BLaER1 (cell line): ENCODE results near the gene KCP.

Source experiments
- H3K27ac ChIP-seq: shearing (Covaris generic); formaldehyde crosslinking; 2 replicates; pipeline ENCODE4 v1.8.1; 2022
- H3K27me3 ChIP-seq: shearing (Covaris generic); formaldehyde crosslinking; 2 replicates; pipeline ENCODE4 v1.8.1; 2022
- H3K36me3 ChIP-seq: shearing (Covaris generic); formaldehyde crosslinking; 2 replicates; pipeline ENCODE4 v1.8.1; 2022
- H3K4me1 ChIP-seq: shearing (Covaris generic); formaldehyde crosslinking; 2 replicates; pipeline ENCODE4 v1.8.1; 2022
- H3K4me2 ChIP-seq: shearing (Covaris generic); formaldehyde crosslinking; 2 replicates; pipeline ENCODE4 v1.8.1; 2022
- H3K4me3 ChIP-seq: shearing (Covaris generic); formaldehyde crosslinking; 2 replicates; pipeline ENCODE4 v1.8.1; 2022
- H3K9ac ChIP-seq: shearing (Covaris generic); formaldehyde crosslinking; 2 replicates; pipeline ENCODE4 v1.8.1; 2022
- H3K9me3 ChIP-seq: shearing (Covaris generic); formaldehyde crosslinking; 2 replicates; pipeline ENCODE4 v1.8.1; 2022
- H4K20me1 ChIP-seq: shearing (Covaris generic); formaldehyde crosslinking; 2 replicates; pipeline ENCODE4 v1.8.1; 2022
- Cebpa-rat ChIP-seq: shearing (Covaris generic); IDR thresholded peaks from 2 replicates; pipeline ENCODE4 v1.8.1; 2022

Gene KCP

DNA sequence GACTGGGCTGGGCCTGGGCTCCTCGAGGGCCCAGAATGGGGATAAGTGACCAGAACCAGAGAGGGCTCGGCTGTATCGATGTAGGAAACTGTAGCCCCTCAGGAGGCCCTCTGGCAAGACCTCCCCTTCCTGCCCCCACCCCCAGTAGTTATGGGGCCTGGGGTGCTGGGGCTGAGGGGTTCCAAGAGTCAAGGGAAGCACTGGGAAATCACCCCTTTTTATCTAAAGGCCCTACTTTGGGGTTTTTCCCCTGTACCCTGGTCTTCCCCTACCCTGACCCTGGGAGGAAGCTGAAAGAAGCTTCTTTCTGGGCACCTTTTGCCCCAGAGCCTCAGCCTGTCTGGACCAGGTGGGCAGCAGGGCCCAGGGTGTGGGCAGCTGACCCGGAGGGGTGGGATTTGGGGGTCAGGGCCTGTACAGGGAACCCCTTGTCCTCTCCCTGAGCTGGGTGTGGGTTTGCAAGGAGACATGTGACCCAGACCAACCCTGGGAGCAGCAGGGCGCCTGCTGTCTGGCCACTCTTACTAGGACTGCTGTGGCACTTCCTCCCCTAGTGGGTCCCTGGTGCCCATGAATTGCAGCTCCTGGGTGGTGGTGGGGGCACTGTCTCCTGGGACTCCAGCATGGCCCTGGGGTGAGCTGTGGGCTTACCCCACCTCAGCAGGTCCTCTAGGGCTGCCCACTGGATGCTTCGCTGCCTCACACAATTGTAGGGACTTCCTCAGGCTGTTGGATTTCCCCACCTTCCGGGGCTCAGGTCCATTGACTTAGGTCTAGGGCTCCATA lies 28.8 kb upstream of the KCP start:
- no peak for TF ChIP-seq Cebpa-rat
- no peak overlapping the region for H3K9ac ChIP-seq

DNA sequence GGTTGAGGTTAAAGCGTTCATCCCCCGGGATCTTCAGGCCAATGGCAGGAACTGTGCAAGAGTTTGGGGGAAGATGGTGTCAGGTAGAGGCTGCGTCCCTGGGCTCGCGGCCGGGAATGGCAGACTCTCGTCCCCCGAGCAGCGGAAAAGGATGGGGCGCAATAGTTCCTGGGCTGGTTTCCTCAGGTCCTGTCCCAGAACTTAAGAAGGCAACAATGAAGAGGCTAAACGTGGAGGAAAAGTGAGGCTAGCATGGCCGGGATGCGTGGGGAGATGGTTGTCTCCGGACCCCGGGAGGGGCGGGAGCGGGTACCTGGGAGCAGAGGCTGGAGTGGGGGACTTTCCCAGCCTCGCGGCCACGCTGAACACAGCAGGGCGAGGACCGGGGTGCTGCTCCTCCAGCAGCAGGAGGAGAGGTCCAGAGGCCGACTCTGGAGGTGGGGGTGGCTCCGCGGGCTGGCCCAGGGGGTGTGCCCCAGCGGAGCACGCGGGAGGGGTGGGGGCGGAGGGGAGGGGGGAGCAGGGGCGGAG lies 28.1 kb upstream of the KCP start:
- Histone ChIP-seq H3K27me3 (peaks cover 58% of the 10 kb centered on the region), H3K4me3 (peak overlapping the region; percentile 68), H3K36me3 (no peaks in the 10 kb centered on the region), H3K4me1 (peaks cover 65% of the 10 kb centered on the region), H3K9ac (0 out of 2 replicates have a peak overlapping the region, but pooled peaks have one; percentile 45), H3K9me3 (no peaks in the 10 kb centered on the region), H3K4me2 (peak overlapping the region; percentile 99), H4K20me1 (no peaks in the 10 kb centered on the region), H3K27ac (no peak overlapping the region; the same call in 1 of the 2 replicates)
- no peak for TF ChIP-seq Cebpa-rat

More for the DNA sequence above, 28.8 kb upstream of the KCP start:
- peak overlapping the region; percentile 42 for H3K4me3 ChIP-seq
- H3K36me3 ChIP-seq = no peaks in the 10 kb centered on the region
- no peaks in the 10 kb centered on the region for H3K9me3 ChIP-seq
- no peaks in the 10 kb centered on the region for H4K20me1 ChIP-seq
- H3K4me2 ChIP-seq = peak overlapping the region; percentile 99
- peaks cover 58% of the 10 kb centered on the region for H3K27me3 ChIP-seq
- no peak overlapping the region; the same call in 1 of the 2 replicates for H3K27ac ChIP-seq
- peaks cover 67% of the 10 kb centered on the region for H3K4me1 ChIP-seq

DNA sequence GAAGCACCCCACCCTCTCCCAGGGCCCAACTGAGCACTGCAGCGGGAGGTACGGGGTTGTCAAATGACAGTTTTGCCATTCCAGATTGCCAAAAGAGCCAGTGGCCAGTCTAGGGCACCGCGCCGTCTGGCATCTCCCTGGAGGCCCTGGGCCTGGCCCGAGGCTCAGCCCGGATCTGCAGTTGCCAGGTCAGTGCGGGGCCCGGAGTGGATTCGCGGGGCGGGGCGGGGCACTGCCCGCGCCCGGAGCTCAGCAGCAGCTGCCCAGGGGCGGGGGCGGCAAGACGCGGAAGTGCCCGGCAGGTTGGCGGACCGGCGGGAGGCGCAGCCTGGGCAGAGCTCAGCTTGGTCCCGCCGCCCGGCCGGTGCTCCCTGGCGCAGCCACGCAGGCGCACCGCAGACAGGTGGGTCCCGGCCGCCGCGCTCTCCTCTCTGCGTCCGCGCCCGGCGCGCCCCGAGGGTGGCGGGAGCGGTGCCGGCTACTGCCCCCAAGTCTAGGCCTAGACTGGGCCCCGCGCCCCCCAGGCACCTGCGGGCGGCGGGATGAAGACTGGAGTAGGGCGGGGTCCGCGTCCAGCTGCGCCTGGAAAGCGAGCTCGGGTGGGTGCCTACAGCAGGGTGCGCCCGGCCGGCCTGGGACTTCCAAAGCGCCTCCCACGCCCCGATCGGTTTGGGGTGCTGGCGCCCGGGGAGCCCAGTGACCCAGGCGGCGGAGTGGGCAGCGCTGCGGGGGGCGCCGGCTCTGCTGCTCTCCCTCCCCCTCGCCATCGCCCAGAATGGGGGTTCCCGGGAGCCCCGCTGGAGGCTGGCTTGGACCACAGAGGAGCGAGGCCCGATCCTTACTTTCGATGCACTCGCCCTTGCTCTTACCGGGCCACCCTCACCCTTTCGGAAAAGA lies 27.4 kb upstream of the KCP start, which contains the start of gene IRF5:
IRF5 (plus strand) TSS at position 281 of the 897 bp plus-strand sequence. CDS start 4,155 bp downstream, outside the sequence.
- H3K27ac ChIP-seq = peak within 1 kb of the TSS; percentile 9; the same call in 1 of the 2 replicates
- peak within 1 kb of the TSS; percentile 68 for H3K4me3 ChIP-seq
- no peaks in the 10 kb centered on the region for H4K20me1 ChIP-seq
- TF ChIP-seq Cebpa-rat = no peak
- peaks cover 70% of the 10 kb centered on the region for H3K4me1 ChIP-seq
- peaks cover 58% of the 10 kb centered on the region for H3K27me3 ChIP-seq
- no peaks in the 10 kb centered on the region for H3K36me3 ChIP-seq
- 0 out of 2 replicates have a peak within 1 kb of the TSS, but pooled peaks have one; percentile 45 for H3K9ac ChIP-seq
- peak within 1 kb of the TSS; percentile 99 for H3K4me2 ChIP-seq
- no peaks in the 10 kb centered on the region for H3K9me3 ChIP-seq

GRCh38 chr7:128937271-128937646 lies 26.8 kb upstream of the KCP start:
- Histone ChIP-seq H3K27ac (no peak overlapping the region), H3K27me3 (peaks cover 58% of the 10 kb centered on the region), H3K9me3 (no peaks in the 10 kb centered on the region), H3K4me3 (peak overlapping the region; percentile 68), H3K4me1 (peaks cover 73% of the 10 kb centered on the region), H4K20me1 (no peaks in the 10 kb centered on the region), H3K4me2 (peak overlapping the region; percentile 99), H3K9ac (no peak overlapping the region), H3K36me3 (no peaks in the 10 kb centered on the region)
- no peak for TF ChIP-seq Cebpa-rat

DNA sequence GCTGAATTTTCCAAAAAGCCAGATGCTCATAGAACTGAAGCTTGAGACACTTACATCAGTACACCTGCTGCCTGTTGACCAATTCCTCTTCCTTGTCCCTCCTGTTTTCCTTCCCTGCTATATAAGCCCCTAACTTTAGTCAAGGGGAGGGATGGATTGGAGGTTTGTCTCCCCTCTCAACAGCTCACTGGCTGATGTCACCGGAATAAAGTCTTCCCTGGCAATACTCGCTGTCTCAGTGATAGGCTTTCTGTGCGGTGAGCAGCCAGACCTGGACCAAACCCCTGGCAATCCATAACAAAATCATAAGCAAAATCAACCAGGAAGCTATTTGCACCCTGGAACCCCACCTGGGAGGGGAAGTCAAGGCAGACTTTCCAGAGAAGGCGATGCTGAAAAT lies 26.3 kb upstream of the KCP start:
- Histone ChIP-seq H3K9me3 (no peaks in the 10 kb centered on the region), H3K36me3 (no peaks in the 10 kb centered on the region), H3K9ac (no peak overlapping the region), H3K27me3 (peaks cover 58% of the 10 kb centered on the region), H4K20me1 (no peaks in the 10 kb centered on the region), H3K4me1 (peaks cover 73% of the 10 kb centered on the region), H3K27ac (no peak overlapping the region), H3K4me3 (no peak overlapping the region), H3K4me2 (no peak overlapping the region)
- TF ChIP-seq Cebpa-rat = no peak

DNA sequence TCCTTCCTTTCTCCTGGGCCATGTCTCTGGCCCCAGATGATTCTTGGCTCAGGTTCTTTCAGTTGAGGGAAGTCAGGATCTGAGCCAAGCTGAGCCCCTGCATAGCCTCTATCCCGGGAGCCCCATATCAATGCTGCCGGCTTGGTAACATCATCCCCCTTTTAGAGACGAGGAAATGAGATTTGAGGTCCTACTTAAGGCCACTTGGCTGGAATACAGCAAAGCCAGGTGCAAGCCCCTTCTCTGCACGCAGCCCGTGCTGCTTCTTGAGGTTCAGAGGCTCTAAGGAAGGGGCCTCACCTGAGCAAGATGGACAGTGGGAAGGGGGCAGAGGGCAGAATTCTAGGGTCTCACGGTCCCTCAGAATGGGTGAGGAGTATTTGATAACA lies 24.8 kb upstream of the KCP start:
- peaks cover 65% of the 10 kb centered on the region for H3K4me1 ChIP-seq
- no peaks in the 10 kb centered on the region for H3K9me3 ChIP-seq
- H4K20me1 ChIP-seq = no peaks in the 10 kb centered on the region
- peaks cover 58% of the 10 kb centered on the region for H3K27me3 ChIP-seq
- no peak overlapping the region for H3K4me3 ChIP-seq
- TF ChIP-seq Cebpa-rat = no peak
- no peak overlapping the region for H3K27ac ChIP-seq
- H3K9ac ChIP-seq = no peak overlapping the region
- no peak overlapping the region for H3K4me2 ChIP-seq
- no peaks in the 10 kb centered on the region for H3K36me3 ChIP-seq

- no peak overlapping the region for H3K9ac ChIP-seq
- no peaks in the 10 kb centered on the region for H3K9me3 ChIP-seq
- H3K27me3 ChIP-seq = peaks cover 51% of the 10 kb centered on the region
- TF ChIP-seq Cebpa-rat = no peak
- H4K20me1 ChIP-seq = no peaks in the 10 kb centered on the region
- no peak overlapping the region for H3K27ac ChIP-seq
- H3K4me1 ChIP-seq = peaks cover 59% of the 10 kb centered on the region
- peak overlapping the region; percentile 82 for H3K4me2 ChIP-seq
- H3K36me3 ChIP-seq = no peaks in the 10 kb centered on the region
- no peak overlapping the region for H3K4me3 ChIP-seq
Observed at GRCh38 chr7:128934361-128935341, 24.1 kb upstream of the KCP start.

DNA sequence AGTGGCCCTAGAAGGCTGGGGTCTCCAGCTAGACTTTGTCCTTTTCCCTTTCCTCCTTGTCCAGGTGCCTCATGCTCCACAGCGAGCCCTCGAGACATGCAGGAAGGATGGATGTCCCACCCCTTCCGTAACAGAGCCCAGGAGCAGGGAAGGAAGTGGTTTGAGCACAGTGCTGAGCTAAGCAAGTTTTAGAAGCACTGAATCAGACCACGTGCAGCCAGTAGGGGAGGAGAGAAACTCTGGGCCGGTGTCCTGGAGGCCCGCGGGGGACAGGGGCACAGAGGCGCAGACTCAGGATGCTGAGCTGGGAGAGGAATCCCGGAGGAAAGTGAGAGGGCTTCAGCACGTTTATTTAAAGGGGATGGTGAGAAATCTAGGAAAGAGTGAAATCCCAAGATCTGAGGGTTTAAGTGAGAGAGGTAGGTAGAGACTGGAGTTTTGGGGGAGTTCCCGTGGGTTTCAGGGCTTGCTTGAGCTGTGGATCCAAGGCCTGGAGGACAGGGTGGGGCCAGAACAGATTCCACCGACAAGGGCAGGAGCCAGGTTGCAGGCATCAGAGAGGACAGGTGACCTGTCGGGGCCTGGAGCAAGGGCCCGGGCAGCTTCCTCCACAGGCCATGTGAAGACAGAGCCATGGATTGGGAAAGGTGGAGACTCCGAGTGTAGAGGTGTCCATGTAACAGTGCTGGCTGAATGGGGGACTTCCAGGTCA lies 22.8 kb upstream of the KCP start:
- H3K36me3 ChIP-seq = no peaks in the 10 kb centered on the region
- H4K20me1 ChIP-seq = no peaks in the 10 kb centered on the region
- H3K4me3 ChIP-seq = peak overlapping the region; percentile 16; the same call in 1 of the 2 replicates
- H3K27ac ChIP-seq = peak overlapping the region; percentile 42
- peaks cover 45% of the 10 kb centered on the region for H3K4me1 ChIP-seq
- H3K9me3 ChIP-seq = no peaks in the 10 kb centered on the region
- H3K27me3 ChIP-seq = peaks cover 38% of the 10 kb centered on the region
- TF ChIP-seq Cebpa-rat = no peak
- H3K4me2 ChIP-seq = peak overlapping the region; percentile 82
- no peak overlapping the region for H3K9ac ChIP-seq
